Measurements from ENCODE around the gene TRIM52.

DNA sequence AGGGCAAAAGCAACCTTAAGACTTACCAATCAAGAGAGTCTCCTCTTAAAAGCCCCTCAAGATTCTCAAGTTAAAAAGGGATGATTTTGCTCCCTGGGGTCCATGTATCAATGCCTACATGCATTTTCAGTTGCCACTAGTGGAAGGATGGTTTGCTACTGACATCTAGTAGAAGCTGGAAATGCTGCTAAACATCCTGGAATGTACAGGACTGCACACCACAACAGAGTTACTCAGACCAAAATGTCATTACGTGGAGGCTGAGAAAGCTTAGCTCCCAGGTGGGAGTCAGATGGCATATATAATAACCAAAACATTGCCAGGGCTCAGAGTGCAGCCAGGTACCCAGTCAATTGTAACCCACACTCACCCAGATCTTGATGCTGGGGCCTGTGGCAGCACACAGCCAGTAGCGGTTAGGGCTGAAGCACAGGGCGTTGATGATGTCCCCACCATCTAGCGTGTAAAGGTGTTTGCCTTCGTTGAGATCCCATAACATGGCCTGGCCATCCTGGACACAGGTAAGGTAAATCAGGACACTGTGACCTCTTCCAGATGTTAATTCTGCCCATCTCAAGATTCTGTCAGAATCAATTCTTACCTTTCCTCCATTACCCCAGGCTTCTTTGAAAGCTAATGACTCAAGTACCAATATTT, 23.1 kb downstream of the TRIM52 start:
- TF ChIP-seq, protein P1, sequence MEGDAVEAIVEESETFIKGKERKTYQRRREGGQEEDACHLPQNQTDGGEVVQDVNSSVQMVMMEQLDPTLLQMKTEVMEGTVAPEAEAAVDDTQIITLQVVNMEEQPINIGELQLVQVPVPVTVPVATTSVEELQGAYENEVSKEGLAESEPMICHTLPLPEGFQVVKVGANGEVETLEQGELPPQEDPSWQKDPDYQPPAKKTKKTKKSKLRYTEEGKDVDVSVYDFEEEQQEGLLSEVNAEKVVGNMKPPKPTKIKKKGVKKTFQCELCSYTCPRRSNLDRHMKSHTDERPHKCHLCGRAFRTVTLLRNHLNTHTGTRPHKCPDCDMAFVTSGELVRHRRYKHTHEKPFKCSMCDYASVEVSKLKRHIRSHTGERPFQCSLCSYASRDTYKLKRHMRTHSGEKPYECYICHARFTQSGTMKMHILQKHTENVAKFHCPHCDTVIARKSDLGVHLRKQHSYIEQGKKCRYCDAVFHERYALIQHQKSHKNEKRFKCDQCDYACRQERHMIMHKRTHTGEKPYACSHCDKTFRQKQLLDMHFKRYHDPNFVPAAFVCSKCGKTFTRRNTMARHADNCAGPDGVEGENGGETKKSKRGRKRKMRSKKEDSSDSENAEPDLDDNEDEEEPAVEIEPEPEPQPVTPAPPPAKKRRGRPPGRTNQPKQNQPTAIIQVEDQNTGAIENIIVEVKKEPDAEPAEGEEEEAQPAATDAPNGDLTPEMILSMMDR (IDR thresholded peaks at IDR 0.05; ENCODE audit: low read length) = no peak
- no peak for TF ChIP-seq EZH2 (IDR thresholded peaks at IDR 0.05; ENCODE audit: borderline replicate concordance, low read length)

All from OCI-LY1 (cell line).